A549 (cell line): ENCODE measurements around the gene DST.

ENCODE experiments used
- HOXB5 ChIP-seq: fragments of 250-450 bp; sonication (Bioruptor Pico); IDR thresholded peaks from 2 replicates; pipeline ENCODE4 v1.5.0; 2020; ENCODE audit warnings: mild to moderate bottlenecking, moderate library complexity
- NFE2L2 ChIP-seq: fragments of 150-350 bp; conservative IDR thresholded peaks from 2 replicates; pipeline ENCODE4 v1.6.1; 2014; ENCODE audit warnings: low read length
- SMC3 ChIP-seq: fragments of >200 bp; sonication (Bioruptor Twin); formaldehyde crosslinking; IDR thresholded peaks from 3 replicates; pipeline ENCODE4 v1.6.1; 2018; ENCODE audit warnings: inconsistent platforms
- SREBF2 ChIP-seq: fragments of 450-650 bp; IDR thresholded peaks from 2 replicates; pipeline ENCODE4 v1.6.1; 2014; ENCODE audit warnings: mild to moderate bottlenecking, moderate library complexity
- ZSCAN20 ChIP-seq: fragments of 250-450 bp; sonication (Bioruptor Pico); IDR thresholded peaks from 2 replicates; pipeline ENCODE4 v1.8.0; 2022; ENCODE audit warnings: mild to moderate bottlenecking, moderate library complexity
- TF ChIP-seq, protein P1 (sequence below): IDR thresholded peaks from 2 replicates; pipeline ENCODE4 v1.6.1; 2012; ENCODE audit warnings: low read depth, borderline replicate concordance
- TF ChIP-seq, protein P2 (sequence below): fragments of >200 bp; sonication (Bioruptor Twin); formaldehyde crosslinking; IDR thresholded peaks from 3 replicates; pipeline ENCODE4 v1.5.1; 2016

DNA sequence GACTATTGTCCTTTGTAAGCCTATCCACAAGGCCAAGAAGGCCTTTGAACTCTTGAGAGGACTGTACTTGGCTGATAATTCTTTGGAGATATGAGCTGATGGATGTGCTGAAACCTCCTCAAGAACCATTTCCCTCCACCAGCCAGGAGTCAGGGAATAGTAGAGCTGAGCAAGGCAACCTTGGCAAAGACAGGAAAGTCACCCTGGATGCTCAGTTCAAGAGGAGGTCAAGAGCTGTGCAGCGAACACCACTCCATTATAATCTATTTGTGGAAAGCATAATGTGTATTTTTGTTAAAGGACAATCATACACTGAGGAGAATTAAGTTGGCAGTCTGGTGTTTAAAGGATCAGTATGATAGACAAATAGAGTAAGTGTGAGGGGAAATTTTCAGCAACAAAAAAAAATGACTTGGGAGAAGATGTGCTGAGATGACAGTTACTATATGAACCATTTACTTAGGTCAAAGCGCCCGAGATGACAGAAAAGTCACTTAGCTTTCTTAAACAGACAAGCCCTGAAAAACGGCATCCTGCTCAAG, 218.1 kb downstream of the DST start:
- TF ChIP-seq NFE2L2 (no peak), SREBF2 (no peak), SMC3 (no peak), HOXB5 (CRISPR knock-in tag) (no peak), ZSCAN20 (CRISPR knock-in tag) (no peak)
- TF ChIP-seq, protein P1, sequence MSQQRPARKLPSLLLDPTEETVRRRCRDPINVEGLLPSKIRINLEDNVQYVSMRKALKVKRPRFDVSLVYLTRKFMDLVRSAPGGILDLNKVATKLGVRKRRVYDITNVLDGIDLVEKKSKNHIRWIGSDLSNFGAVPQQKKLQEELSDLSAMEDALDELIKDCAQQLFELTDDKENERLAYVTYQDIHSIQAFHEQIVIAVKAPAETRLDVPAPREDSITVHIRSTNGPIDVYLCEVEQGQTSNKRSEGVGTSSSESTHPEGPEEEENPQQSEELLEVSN = no peak
- TF ChIP-seq, protein P2, sequence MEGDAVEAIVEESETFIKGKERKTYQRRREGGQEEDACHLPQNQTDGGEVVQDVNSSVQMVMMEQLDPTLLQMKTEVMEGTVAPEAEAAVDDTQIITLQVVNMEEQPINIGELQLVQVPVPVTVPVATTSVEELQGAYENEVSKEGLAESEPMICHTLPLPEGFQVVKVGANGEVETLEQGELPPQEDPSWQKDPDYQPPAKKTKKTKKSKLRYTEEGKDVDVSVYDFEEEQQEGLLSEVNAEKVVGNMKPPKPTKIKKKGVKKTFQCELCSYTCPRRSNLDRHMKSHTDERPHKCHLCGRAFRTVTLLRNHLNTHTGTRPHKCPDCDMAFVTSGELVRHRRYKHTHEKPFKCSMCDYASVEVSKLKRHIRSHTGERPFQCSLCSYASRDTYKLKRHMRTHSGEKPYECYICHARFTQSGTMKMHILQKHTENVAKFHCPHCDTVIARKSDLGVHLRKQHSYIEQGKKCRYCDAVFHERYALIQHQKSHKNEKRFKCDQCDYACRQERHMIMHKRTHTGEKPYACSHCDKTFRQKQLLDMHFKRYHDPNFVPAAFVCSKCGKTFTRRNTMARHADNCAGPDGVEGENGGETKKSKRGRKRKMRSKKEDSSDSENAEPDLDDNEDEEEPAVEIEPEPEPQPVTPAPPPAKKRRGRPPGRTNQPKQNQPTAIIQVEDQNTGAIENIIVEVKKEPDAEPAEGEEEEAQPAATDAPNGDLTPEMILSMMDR = no peak
